Type B pancreatic cell (in vitro differentiated cells): Measurements from ENCODE around the gene CRIP1. TPM values are rescaled to one million over a fixed set of nuclear protein-coding genes. Genes with fewer than 3 reads are reported as not detected.

Experiments
- DNase-seq: peaks from one replicate; pipeline ENCODE4 v3.0.0; 2021; ENCODE audit warnings: mixed read lengths; ENCODE audit not compliant: unreplicated experiment; ENCODE audit errors: extremely low spot score
- H3K27ac Mint-ChIP-seq: 2 replicates; pipeline ENCODE4 v1.8.0; 2021; ENCODE audit warnings: mild to moderate bottlenecking, mixed read lengths
- H3K27me3 Mint-ChIP-seq: 2 replicates; pipeline ENCODE4 v1.8.0; 2021; ENCODE audit warnings: mixed read lengths
- H3K36me3 Mint-ChIP-seq: 2 replicates; pipeline ENCODE4 v1.8.0; 2021; ENCODE audit warnings: mixed read lengths
- H3K4me1 Mint-ChIP-seq: one replicate; pipeline ENCODE4 v1.8.0; 2021; ENCODE audit warnings: mixed read lengths; ENCODE audit not compliant: unreplicated experiment
- H3K4me3 Mint-ChIP-seq: 2 replicates; pipeline ENCODE4 v1.8.0; 2021; ENCODE audit warnings: mild to moderate bottlenecking, mixed read lengths
- H3K9me3 Mint-ChIP-seq: 2 replicates; pipeline ENCODE4 v1.8.0; 2021; ENCODE audit warnings: mixed read lengths
- total RNA-seq: library from RNA; stranded (reverse); gene quantifications from 2 replicates; pipeline ENCODE4 v1.2.1, GENCODE V29; 2021; ENCODE audit warnings: low replicate concordance
- TF ChIP-seq, protein P1 (sequence below): fragments of 200-600 bp; sonication (generic); conservative IDR thresholded peaks from 2 replicates; pipeline ENCODE4 v1.5.0; 2021; ENCODE audit warnings: antibody characterized with exemption, mild to moderate bottlenecking

CRIP1 gene
- total RNA-seq, 1 donor from 2014 or later: 15.4 TPM

GRCh38 chr14:105501504-105502291 lies 15.0 kb downstream of the CRIP1 start:
- no peaks in the 10 kb centered on the region for H3K9me3 Mint-ChIP-seq

DNA sequence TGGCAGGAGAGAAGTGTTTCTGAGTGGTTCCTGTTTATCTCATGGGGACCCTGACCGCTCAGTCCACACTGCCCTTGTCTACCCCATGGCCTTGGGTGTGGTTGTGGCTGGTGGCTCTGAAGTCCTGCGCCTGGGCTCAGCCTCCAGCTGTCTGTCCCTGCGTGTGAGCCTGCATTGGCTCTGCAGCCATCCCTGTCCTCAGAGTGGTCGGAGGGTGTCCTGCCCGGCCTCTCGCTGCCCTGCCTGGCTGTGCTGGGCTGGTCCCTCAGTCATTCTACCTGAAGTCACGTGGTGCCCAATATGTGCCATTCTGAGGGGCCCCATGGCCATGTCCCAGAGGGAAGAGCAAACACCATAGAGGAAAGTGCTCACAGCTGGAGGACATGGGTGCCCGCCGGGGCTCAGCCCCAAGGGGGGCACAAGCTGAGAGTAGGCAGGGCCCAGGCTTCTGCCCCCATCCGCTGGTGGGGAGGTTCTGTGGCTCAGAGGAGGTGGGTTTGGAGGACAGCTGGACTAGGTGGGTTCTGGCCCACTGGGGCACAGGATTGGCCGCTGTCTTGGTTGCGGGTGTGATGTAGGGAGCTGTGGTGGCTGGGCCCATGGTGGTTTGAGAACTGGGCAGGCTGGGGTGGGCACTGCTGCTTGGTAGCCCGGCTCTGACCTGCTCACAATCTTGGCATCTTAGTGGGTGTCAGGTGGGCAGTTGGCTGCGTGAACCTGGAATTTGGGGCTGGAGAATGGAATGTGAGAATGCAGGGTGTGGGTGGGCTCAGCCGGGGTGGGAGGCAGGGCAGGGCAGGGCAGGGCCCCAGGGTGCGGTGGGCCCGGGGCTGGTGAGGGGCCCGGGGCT lies 16.0 kb downstream of the CRIP1 start:
- Mint-ChIP-seq H3K27me3 (peaks cover 3% of the 10 kb centered on the region), H3K9me3 (no peaks in the 10 kb centered on the region), H3K4me3 (no peak overlapping the region), H3K27ac (no peak overlapping the region), H3K4me1 (peaks cover 4% of the 10 kb centered on the region), H3K36me3 (no peaks in the 10 kb centered on the region)
- TF ChIP-seq, protein P1, sequence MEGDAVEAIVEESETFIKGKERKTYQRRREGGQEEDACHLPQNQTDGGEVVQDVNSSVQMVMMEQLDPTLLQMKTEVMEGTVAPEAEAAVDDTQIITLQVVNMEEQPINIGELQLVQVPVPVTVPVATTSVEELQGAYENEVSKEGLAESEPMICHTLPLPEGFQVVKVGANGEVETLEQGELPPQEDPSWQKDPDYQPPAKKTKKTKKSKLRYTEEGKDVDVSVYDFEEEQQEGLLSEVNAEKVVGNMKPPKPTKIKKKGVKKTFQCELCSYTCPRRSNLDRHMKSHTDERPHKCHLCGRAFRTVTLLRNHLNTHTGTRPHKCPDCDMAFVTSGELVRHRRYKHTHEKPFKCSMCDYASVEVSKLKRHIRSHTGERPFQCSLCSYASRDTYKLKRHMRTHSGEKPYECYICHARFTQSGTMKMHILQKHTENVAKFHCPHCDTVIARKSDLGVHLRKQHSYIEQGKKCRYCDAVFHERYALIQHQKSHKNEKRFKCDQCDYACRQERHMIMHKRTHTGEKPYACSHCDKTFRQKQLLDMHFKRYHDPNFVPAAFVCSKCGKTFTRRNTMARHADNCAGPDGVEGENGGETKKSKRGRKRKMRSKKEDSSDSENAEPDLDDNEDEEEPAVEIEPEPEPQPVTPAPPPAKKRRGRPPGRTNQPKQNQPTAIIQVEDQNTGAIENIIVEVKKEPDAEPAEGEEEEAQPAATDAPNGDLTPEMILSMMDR: no peak
- DNase-seq: no peak

More at GRCh38 chr14:105501504-105502291, 15.0 kb downstream of the CRIP1 start:
- no peak for DNase-seq
- Mint-ChIP-seq H3K36me3 (no peaks in the 10 kb centered on the region), H3K27me3 (no peaks in the 10 kb centered on the region), H3K4me1 (peaks cover 4% of the 10 kb centered on the region), H3K27ac (no peak overlapping the region), H3K4me3 (no peak overlapping the region)
- TF ChIP-seq, protein P1: no peak

DNA sequence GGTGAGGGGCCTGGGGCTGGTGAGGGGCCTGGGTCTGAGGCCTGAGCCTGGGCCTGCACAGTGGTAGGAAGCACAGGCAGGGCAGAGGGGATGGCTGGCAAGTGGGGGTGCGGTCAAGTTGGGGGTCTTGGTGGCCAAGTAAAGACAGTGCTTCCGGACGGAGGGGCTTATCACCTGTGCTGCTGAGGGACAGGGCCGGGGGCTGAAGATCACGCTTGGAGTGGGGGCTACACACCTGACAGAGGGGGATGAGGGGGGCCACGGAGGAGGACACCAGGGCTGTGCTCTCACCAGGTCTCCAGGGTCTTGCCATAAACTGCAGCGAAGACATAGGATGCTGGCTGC lies 16.6 kb downstream of the CRIP1 start:
- H3K27ac Mint-ChIP-seq: no peak overlapping the region
- H3K36me3 Mint-ChIP-seq: no peaks in the 10 kb centered on the region
- DNase-seq: no peak
- H3K4me3 Mint-ChIP-seq: no peak overlapping the region
- no peaks in the 10 kb centered on the region for H3K9me3 Mint-ChIP-seq
- peaks cover 7% of the 10 kb centered on the region for H3K27me3 Mint-ChIP-seq
- peaks cover 4% of the 10 kb centered on the region for H3K4me1 Mint-ChIP-seq
- TF ChIP-seq, protein P1: no peak

GRCh38 chr14:105503935-105504692 lies 17.4 kb downstream of the CRIP1 start:
- no peak for DNase-seq
- Mint-ChIP-seq H3K36me3 (no peaks in the 10 kb centered on the region), H3K4me1 (peaks cover 4% of the 10 kb centered on the region), H3K27me3 (peaks cover 12% of the 10 kb centered on the region), H3K9me3 (no peaks in the 10 kb centered on the region), H3K27ac (no peak overlapping the region), H3K4me3 (no peak overlapping the region)
- TF ChIP-seq, protein P1: no peak

DNA sequence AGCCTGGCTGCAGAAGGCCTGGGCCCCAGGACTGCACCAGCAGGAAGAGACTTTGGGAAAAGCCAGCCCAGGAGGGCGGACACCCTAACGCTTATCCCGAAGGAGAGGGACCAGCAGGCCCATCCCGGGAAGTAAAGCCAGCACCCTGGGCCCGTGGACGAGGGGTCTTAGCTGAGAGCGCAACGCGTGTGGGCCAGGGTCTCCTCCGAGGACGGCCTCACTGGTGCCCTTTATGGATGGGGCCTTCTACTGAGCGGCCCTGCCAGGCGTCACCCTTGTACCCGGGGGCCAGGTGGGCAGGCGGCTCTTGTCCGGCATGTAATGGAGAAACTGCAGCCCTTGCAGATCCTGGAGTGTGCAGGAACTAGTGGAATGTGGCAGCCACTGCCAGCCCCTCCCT lies 18.4 kb downstream of the CRIP1 start:
- DNase-seq: no peak
- H3K4me3 Mint-ChIP-seq: no peak overlapping the region
- no peaks in the 10 kb centered on the region for H3K9me3 Mint-ChIP-seq
- H3K27me3 Mint-ChIP-seq: peaks cover 12% of the 10 kb centered on the region
- H3K27ac Mint-ChIP-seq: no peak overlapping the region
- no peaks in the 10 kb centered on the region for H3K36me3 Mint-ChIP-seq
- TF ChIP-seq, protein P1: no peak
- peaks cover 4% of the 10 kb centered on the region for H3K4me1 Mint-ChIP-seq
